SK-N-SH (cell line): ENCODE results near the gene EME2. TPM values are rescaled to one million over a fixed set of nuclear protein-coding genes. Genes with fewer than 3 reads are reported as not detected.

Experiments used
- CTCF ChIA-PET: fragments of 300-600, 350-600 bp; formaldehyde crosslinking; extraction: SDS; loops from one replicate; lab custom pipeline; 2021; lab: Yijun Ruan, JAX
- POLR2A ChIA-PET: fragments of 350-600 bp; sonication (Branson Sonifier 250); formaldehyde crosslinking; extraction: SDS; loops from one replicate; lab custom pipeline; 2020; ENCODE audit warnings: antibody characterized with exemption, inconsistent platforms; lab: Yijun Ruan, JAX
- DNase-seq: peaks from one replicate; pipeline ENCODE4 v3.0.0; 2012
- H2AFZ ChIP-seq: fragments of 200-600 bp; sonication (generic); 2 replicates; pipeline ENCODE4 v1.8.1; 2016; ENCODE audit warnings: antibody characterized with exemption, mild to moderate bottlenecking, low read depth
- H3F3A ChIP-seq: fragments of 200-600 bp; sonication (generic); replicated peaks from 2 replicates; pipeline ENCODE3; 2016; ENCODE audit warnings: antibody characterized with exemption, mild to moderate bottlenecking; ENCODE audit not compliant: insufficient read depth
- H3K27ac ChIP-seq, 2 experiments: fragments of 200-500 bp in 1 of 2; fragments of 200-600 bp in 1 of 2; sonication (Bioruptor generic) in 1 of 2; sonication (generic), shearing (Covaris generic) in 1 of 2; 2 replicates each; pipeline versions ENCODE4 v1.5.1 to v1.6.1; 2014 to 2016; ENCODE audit warnings: low read depth in 2 of 2, inconsistent platforms in 1 of 2, low read length in 1 of 2, mild to moderate bottlenecking in 1 of 2, mixed read lengths in 1 of 2
- H3K27me3 ChIP-seq: fragments of 200-600 bp; sonication (generic), shearing (Covaris generic); 2 replicates; pipeline ENCODE4 v1.6.1; 2016; ENCODE audit warnings: mixed run types; ENCODE audit not compliant: insufficient read depth
- H3K36me3 ChIP-seq, 2 experiments: fragments of 200-500 bp in 1 of 2; fragments of 200-600 bp in 1 of 2; sonication (Bioruptor generic) in 1 of 2; sonication (generic) in 1 of 2; replicated peaks in 1 of 2; 2 replicates each; pipeline versions ENCODE3 to v1.5.1; 2014 to 2016; ENCODE audit warnings: low read length in 1 of 2, mild to moderate bottlenecking in 1 of 2; ENCODE audit not compliant: insufficient read depth in 2 of 2, control insufficient read depth in 1 of 2
- H3K4me1 ChIP-seq, 2 experiments: fragments of 200-500 bp in 1 of 2; fragments of 200-600 bp in 1 of 2; sonication (Bioruptor generic) in 1 of 2; sonication (generic), shearing (Covaris generic) in 1 of 2; 2 replicates each; pipeline versions ENCODE4 v1.5.1 to v1.6.1; 2014 to 2016; ENCODE audit warnings: low read depth in 1 of 2, low read length in 1 of 2, mixed run types in 1 of 2; ENCODE audit not compliant: insufficient read depth in 2 of 2, control insufficient read depth in 1 of 2
- H3K4me2 ChIP-seq: fragments of 200-600 bp; sonication (generic), shearing (Covaris generic); 2 replicates; pipeline ENCODE4 v1.6.1; 2017; ENCODE audit warnings: mixed run types
- H3K4me3 ChIP-seq, 2 experiments: fragments of 200-500 bp in 1 of 2; fragments of 200-600 bp in 1 of 2; sonication (Bioruptor generic) in 1 of 2; sonication (generic), shearing (Covaris generic) in 1 of 2; 2 replicates each; pipeline versions ENCODE4 v1.5.1 to v1.8.1; 2014 to 2016; ENCODE audit warnings: low read depth in 2 of 2, inconsistent platforms in 1 of 2, low read length in 1 of 2, mild to moderate bottlenecking in 1 of 2, mixed read lengths in 1 of 2, moderate library complexity in 1 of 2
- H3K79me2 ChIP-seq: fragments of 200-600 bp; sonication (generic); 2 replicates; pipeline ENCODE4 v1.8.1; 2017; ENCODE audit warnings: mild to moderate bottlenecking; ENCODE audit not compliant: insufficient read depth
- H3K9ac ChIP-seq: fragments of 200-600 bp; sonication (generic); 2 replicates; pipeline ENCODE4 v1.6.1; 2017; ENCODE audit warnings: mixed run types
- H3K9me2 ChIP-seq: fragments of 200-600 bp; sonication (generic); 2 replicates; pipeline ENCODE4 v1.6.1; 2017; ENCODE audit warnings: mixed run types
- H3K9me3 ChIP-seq: fragments of 200-600 bp; sonication (generic); 2 replicates; pipeline ENCODE4 v1.6.1; 2017; ENCODE audit warnings: mixed run types, mild to moderate bottlenecking, moderate library complexity
- H4K20me1 ChIP-seq: fragments of 200-600 bp; sonication (generic); 2 replicates; pipeline ENCODE4 v1.6.1; 2017; ENCODE audit warnings: mild to moderate bottlenecking, mixed run types; ENCODE audit not compliant: insufficient read depth
- CHD2 ChIP-seq: fragments of 150-350 bp; IDR thresholded peaks from 2 replicates; pipeline ENCODE4 v1.6.1; 2018; ENCODE audit warnings: low read length; ENCODE audit not compliant: partially characterized antibody
- ELF1 ChIP-seq: IDR thresholded peaks from 2 replicates; pipeline ENCODE4 v1.4.0; 2012
- EP300 ChIP-seq, 2 experiments: IDR thresholded peaks; 2 replicates each; pipeline versions ENCODE4 v1.4.0 to v1.6.1; 2012; ENCODE audit warnings: borderline replicate concordance in 1 of 2, low read depth in 1 of 2, low read length in 1 of 2
- EZH2phosphoT487 ChIP-seq: fragments of 200-600 bp; sonication (generic); IDR thresholded peaks from 2 replicates; pipeline ENCODE4 v1.6.1; 2017; ENCODE audit warnings: low read depth, mixed run types, mild to moderate bottlenecking, antibody characterized with exemption, moderate library complexity, borderline replicate concordance
- FOSL2 ChIP-seq: IDR thresholded peaks from 2 replicates; pipeline ENCODE4 v1.4.0; 2012; ENCODE audit warnings: low read depth, mild to moderate bottlenecking, moderate library complexity, borderline replicate concordance
- FOXJ3 ChIP-seq: sonication (generic); formaldehyde crosslinking; IDR thresholded peaks from 2 replicates; pipeline ENCODE4 v1.5.1; 2020; ENCODE audit warnings: mild to moderate bottlenecking, missing genetic modification reagents
- GABPA ChIP-seq: IDR thresholded peaks from 2 replicates; pipeline ENCODE4 v1.4.0; 2012; ENCODE audit warnings: low read depth, mild to moderate bottlenecking
- GATA2 ChIP-seq: sonication (generic); formaldehyde crosslinking; IDR thresholded peaks from 2 replicates; pipeline ENCODE4 v1.5.0; 2020; ENCODE audit warnings: mild to moderate bottlenecking, missing genetic modification reagents
- JUND ChIP-seq: IDR thresholded peaks from 2 replicates; pipeline ENCODE4 v1.4.0; 2012
- MEF2A ChIP-seq: IDR thresholded peaks from 2 replicates; pipeline ENCODE4 v1.4.0; 2012; ENCODE audit warnings: low read depth, borderline replicate concordance
- NRF1 ChIP-seq: IDR thresholded peaks from 2 replicates; pipeline ENCODE4 v1.6.1; 2012; ENCODE audit warnings: low read depth, mild to moderate bottlenecking, low read length
- RAD21 ChIP-seq: IDR thresholded peaks from 2 replicates; pipeline ENCODE4 v1.6.1; 2012; ENCODE audit warnings: mild to moderate bottlenecking, low read length
- RFX5 ChIP-seq: IDR thresholded peaks from 2 replicates; pipeline ENCODE4 v1.6.1; 2012; ENCODE audit warnings: mild to moderate bottlenecking, improper control_type of control experiment, low read length
- TCF12 ChIP-seq: IDR thresholded peaks from 2 replicates; pipeline ENCODE4 v1.4.0; 2012
- TEAD4 ChIP-seq: IDR thresholded peaks from 2 replicates; pipeline ENCODE4 v1.4.0; 2012; ENCODE audit warnings: mild to moderate bottlenecking, borderline replicate concordance; ENCODE audit not compliant: insufficient read depth
- YY1 ChIP-seq: IDR thresholded peaks from 2 replicates; pipeline ENCODE4 v1.4.0; 2012; ENCODE audit warnings: low read depth, mild to moderate bottlenecking
- WGBS: methylation state at CpG from one replicate; pipeline ENCODE4 v1.1.6; 2017; ENCODE audit warnings: low lambda C conversion rate; 5-methylcytosine and 5-hydroxymethylcytosine counted together
- polyA plus RNA-seq, 3 experiments: library from polyadenylated mRNA; depleted of rRNA; stranded (reverse); fragments of >200 nt; gene quantifications; 2 replicates each; pipeline ENCODE4 v1.2.3, GENCODE V29; 2012
- TF ChIP-seq, protein P1 (sequence below): fragments of 200-600 bp; sonication (generic); IDR thresholded peaks from 2 replicates; pipeline ENCODE4 v1.6.1; 2017; ENCODE audit warnings: antibody characterized with exemption, mild to moderate bottlenecking, moderate library complexity
- TF ChIP-seq, protein P2 (sequence below): IDR thresholded peaks from 2 replicates; pipeline ENCODE4 v1.4.0; 2012; ENCODE audit warnings: low read depth, borderline replicate concordance
- TF ChIP-seq, protein P3 (sequence below): fragments of 150-350 bp; IDR thresholded peaks from 2 replicates; pipeline ENCODE4 v1.6.1; 2016; ENCODE audit warnings: mild to moderate bottlenecking, low read depth, low read length
- TF ChIP-seq, protein P4 (sequence below): IDR thresholded peaks from 2 replicates; pipeline ENCODE4; 2012

The EME2 gene
- polyA plus RNA-seq, 1 of the 3 experiments (the other 2 are of a cell fraction), result 10.1 TPM

DNA sequence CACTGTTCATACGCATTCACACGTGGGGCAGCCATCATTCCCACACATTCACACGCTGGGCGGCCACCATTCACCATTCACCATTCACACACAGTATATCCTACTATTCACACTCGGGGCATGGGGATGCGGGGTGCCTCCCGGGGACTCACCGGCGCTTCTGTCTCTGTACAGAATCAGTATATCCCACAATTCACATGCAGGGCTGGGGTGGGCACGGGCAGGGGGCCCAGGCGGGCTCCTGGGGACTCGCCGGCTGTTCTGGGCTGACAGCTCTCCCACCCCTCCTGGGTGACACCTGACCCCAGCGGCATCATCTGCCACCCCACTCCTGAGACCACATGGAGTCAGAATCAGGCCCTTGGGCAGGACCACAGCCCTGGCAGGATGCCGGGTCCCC, 10.9 kb upstream of the EME2 start:
- no peak overlapping the region for H3K4me2 ChIP-seq
- TF ChIP-seq, protein P1, sequence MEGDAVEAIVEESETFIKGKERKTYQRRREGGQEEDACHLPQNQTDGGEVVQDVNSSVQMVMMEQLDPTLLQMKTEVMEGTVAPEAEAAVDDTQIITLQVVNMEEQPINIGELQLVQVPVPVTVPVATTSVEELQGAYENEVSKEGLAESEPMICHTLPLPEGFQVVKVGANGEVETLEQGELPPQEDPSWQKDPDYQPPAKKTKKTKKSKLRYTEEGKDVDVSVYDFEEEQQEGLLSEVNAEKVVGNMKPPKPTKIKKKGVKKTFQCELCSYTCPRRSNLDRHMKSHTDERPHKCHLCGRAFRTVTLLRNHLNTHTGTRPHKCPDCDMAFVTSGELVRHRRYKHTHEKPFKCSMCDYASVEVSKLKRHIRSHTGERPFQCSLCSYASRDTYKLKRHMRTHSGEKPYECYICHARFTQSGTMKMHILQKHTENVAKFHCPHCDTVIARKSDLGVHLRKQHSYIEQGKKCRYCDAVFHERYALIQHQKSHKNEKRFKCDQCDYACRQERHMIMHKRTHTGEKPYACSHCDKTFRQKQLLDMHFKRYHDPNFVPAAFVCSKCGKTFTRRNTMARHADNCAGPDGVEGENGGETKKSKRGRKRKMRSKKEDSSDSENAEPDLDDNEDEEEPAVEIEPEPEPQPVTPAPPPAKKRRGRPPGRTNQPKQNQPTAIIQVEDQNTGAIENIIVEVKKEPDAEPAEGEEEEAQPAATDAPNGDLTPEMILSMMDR, result no peak
- TF ChIP-seq, protein P2, sequence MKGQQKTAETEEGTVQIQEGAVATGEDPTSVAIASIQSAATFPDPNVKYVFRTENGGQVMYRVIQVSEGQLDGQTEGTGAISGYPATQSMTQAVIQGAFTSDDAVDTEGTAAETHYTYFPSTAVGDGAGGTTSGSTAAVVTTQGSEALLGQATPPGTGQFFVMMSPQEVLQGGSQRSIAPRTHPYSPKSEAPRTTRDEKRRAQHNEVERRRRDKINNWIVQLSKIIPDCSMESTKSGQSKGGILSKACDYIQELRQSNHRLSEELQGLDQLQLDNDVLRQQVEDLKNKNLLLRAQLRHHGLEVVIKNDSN, result no peak
- TF ChIP-seq FOSL2 (no peak), EZH2phosphoT487 (no peak), FOXJ3 (CRISPR knock-in tag) (no peak), TCF12 (no peak), RAD21 (no peak), JUND (no peak), ELF1 (no peak), GATA2 (no peak), MEF2A (no peak), GABPA (no peak), NRF1 (no peak), YY1 (no peak), RFX5 (no peak), TEAD4 (no peak), CHD2 (no peak), EP300 (IDR thresholded peaks at IDR 0.05; ENCODE audit: borderline replicate concordance in 1 of 2, low read depth in 1 of 2, low read length in 1 of 2) (no peak)
- TF ChIP-seq, protein P3, sequence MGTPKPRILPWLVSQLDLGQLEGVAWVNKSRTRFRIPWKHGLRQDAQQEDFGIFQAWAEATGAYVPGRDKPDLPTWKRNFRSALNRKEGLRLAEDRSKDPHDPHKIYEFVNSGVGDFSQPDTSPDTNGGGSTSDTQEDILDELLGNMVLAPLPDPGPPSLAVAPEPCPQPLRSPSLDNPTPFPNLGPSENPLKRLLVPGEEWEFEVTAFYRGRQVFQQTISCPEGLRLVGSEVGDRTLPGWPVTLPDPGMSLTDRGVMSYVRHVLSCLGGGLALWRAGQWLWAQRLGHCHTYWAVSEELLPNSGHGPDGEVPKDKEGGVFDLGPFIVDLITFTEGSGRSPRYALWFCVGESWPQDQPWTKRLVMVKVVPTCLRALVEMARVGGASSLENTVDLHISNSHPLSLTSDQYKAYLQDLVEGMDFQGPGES, result no peak
- TF ChIP-seq, protein P4, sequence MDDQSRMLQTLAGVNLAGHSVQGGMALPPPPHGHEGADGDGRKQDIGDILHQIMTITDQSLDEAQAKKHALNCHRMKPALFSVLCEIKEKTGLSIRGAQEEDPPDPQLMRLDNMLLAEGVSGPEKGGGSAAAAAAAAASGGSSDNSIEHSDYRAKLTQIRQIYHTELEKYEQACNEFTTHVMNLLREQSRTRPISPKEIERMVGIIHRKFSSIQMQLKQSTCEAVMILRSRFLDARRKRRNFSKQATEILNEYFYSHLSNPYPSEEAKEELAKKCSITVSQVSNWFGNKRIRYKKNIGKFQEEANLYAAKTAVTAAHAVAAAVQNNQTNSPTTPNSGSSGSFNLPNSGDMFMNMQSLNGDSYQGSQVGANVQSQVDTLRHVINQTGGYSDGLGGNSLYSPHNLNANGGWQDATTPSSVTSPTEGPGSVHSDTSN, result no peak
- no peak overlapping the region for H2AFZ ChIP-seq
- no peaks in the 10 kb centered on the region for H3K27me3 ChIP-seq
- H3K27ac ChIP-seq, result no peak overlapping the region
- no peak overlapping the region for H3K4me3 ChIP-seq
- H3K9me2 ChIP-seq, result no peaks in the 10 kb centered on the region
- H3F3A ChIP-seq, result no peaks in the 10 kb centered on the region
- H3K79me2 ChIP-seq, result no peaks in the 10 kb centered on the region
- H3K9me3 ChIP-seq, result no peaks in the 10 kb centered on the region
- ChIA-PET POLR2A (no interaction called here), CTCF (no interaction called here)
- no peaks in the 10 kb centered on the region for H4K20me1 ChIP-seq
- peaks cover 0 to 63% of the 10 kb centered on the region in 2 experiments for H3K36me3 ChIP-seq
- H3K9ac ChIP-seq, result no peak overlapping the region
- no peak for DNase-seq
- 91% methylated on average over 13 of the region's 15 CpGs for WGBS
- H3K4me1 ChIP-seq, result no peaks in the 10 kb centered on the region
